Uterus (tissue), 4 donors: ENCODE measurements around the gene ARHGEF4. TPM values are rescaled to one million over a fixed set of nuclear protein-coding genes. Genes with fewer than 3 reads are reported as not detected.

ENCODE experiments used
- DNase-seq, 2 donors: peaks; one replicate each; pipeline ENCODE4 v3.0.0-alpha.2; 2019 to 2020
- H3K27ac ChIP-seq, 2 donors: fragments of 200-600 bp; sonication (generic); 1 replicate in 1 of 2; 2 replicates in 1 of 2; pipeline ENCODE4 v1.5.1; 2016 to 2018
- H3K27me3 ChIP-seq, 2 donors: fragments of 200-600 bp; sonication (generic); one replicate each; pipeline ENCODE4 v1.5.1; 2018 to 2019; ENCODE audit warnings: control low read depth in 1 of 2
- H3K36me3 ChIP-seq, 2 donors: fragments of 200-600 bp; sonication (generic); one replicate each; pipeline ENCODE4 v1.5.1; 2019; ENCODE audit warnings: control low read depth in 1 of 2
- H3K4me1 ChIP-seq, 2 donors: fragments of 200-600 bp; sonication (generic); one replicate each; pipeline ENCODE4 v1.5.1; 2018 to 2019; ENCODE audit warnings: control low read depth in 1 of 2
- H3K4me3 ChIP-seq, 2 donors: fragments of 200-600 bp; sonication (generic); 1 replicate in 1 of 2; 2 replicates in 1 of 2; pipeline ENCODE4 v1.5.1; 2018 to 2019; ENCODE audit warnings: mild to moderate bottlenecking in 1 of 2
- H3K9me3 ChIP-seq, 2 donors: fragments of 200-600 bp; sonication (generic); one replicate each; pipeline ENCODE4 v1.5.1; 2019; ENCODE audit warnings: control low read depth in 1 of 2
- CTCF ChIP-seq, 4 experiments: fragments of 200-600 bp in 2 of 4; fragments of 450-650 bp in 2 of 4; sonication (generic) in 2 of 4; IDR thresholded peaks; one replicate each; pipeline ENCODE4 v1.5.1; 2016 to 2019; ENCODE audit warnings: antibody characterized with exemption in 4 of 4, mild to moderate bottlenecking in 2 of 4, moderate library complexity in 1 of 4
- POLR2A ChIP-seq, 2 donors: fragments of 450-650 bp; IDR thresholded peaks; one replicate each; pipeline ENCODE4 v1.6.1; 2016; ENCODE audit warnings: antibody characterized with exemption in 2 of 2, mild to moderate bottlenecking in 1 of 2, moderate library complexity in 1 of 2
- intact Hi-C: fragments of 100-400 bp; cut with DNase I; formaldehyde crosslinking; loops from one replicate; pipeline ENCODE4 v1.15.1; 2023; ENCODE audit warnings: low total_unique reads
- total RNA-seq, 4 donors: library from RNA; depleted of rRNA in 3 of 4; stranded (reverse); fragments of >200 nt in 3 of 4; gene quantifications; one replicate each; pipeline versions ENCODE4 v1.1.0 to v1.2.4, GENCODE V29; 2014 to 2023
- donor health status: DM: yes; HTN: yes; CAD: no.

Gene ARHGEF4
- total RNA-seq, 4 donors from 2014 or later: 1.8 to 26.2 (median 9.6) TPM

DNA sequence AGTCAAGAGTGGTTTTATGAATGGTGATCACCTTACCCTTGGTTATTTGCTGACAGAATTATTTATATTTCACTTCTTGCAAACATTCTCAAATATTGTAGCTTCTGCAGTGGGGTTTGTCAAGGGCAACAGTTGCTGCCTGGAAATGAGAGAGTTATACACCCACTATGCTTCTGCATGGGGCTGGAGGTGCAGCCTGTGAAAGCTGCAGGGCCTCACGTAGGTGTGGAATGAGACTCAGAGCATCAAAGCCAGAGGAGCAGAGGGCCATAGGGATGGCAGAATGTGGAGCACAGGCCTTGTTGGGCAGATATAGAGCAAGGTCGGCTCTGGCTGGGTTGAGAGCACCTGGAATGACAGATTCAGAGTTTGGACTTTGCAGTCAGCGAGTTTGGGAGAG is 128.2 kb downstream of the ARHGEF4 start:
- no peak overlapping the region for H3K4me3 ChIP-seq
- no peak for TF ChIP-seq POLR2A (IDR thresholded peaks at IDR 0.05)
- no peak for TF ChIP-seq CTCF (IDR thresholded peaks at IDR 0.05)
- H3K36me3 ChIP-seq: no peaks in the 10 kb centered on the region
- H3K9me3 ChIP-seq: no peaks in the 10 kb centered on the region
- no peak overlapping the region for H3K27ac ChIP-seq
- intact Hi-C loops: no loop called here
- peaks cover 0 to 4% of the 10 kb centered on the region in 2 donors for H3K4me1 ChIP-seq
- no peak for DNase-seq
- H3K27me3 ChIP-seq: peaks cover 0 to 11% of the 10 kb centered on the region in 2 donors

DNA sequence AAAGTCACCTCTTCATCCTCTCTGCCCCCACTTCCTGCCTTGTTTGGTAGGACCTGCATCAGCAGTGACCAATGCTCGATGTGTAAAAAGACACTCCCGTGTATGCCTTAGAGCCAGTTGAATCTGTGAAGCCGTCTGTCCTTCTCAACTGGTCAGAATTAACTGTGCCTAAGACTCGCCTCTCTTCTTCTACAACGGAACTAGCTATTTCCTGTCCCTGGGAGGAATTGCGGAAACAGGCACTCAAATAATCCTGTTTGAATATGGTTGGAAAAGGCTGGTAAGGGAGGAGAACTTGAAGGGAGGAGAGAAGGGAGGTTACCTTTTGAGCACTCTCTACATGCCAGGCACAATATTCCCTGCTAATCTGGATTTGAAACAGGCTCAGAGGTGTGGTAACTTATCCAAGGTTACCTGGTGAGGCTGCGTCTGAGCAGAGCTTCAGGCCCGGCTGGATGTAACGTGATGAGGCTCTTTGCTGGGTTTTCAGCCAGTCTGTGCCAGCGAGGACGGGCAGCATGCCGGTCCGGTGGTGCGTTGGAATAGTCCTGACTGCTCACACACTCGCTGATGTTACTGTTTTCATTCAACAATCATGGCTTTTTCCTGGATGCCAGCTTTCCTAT is 129.5 kb downstream of the ARHGEF4 start:
- no peaks in the 10 kb centered on the region for H3K36me3 ChIP-seq
- intact Hi-C loops: no loop called here
- no peak overlapping the region for H3K27ac ChIP-seq
- no peaks in the 10 kb centered on the region for H3K9me3 ChIP-seq
- no peak for TF ChIP-seq CTCF (IDR thresholded peaks at IDR 0.05)
- TF ChIP-seq POLR2A (IDR thresholded peaks at IDR 0.05): no peak
- no peak for DNase-seq
- H3K4me3 ChIP-seq: no peak overlapping the region
- peaks cover 0 to 11% of the 10 kb centered on the region in 2 donors for H3K27me3 ChIP-seq
- H3K4me1 ChIP-seq: peaks cover 0 to 4% of the 10 kb centered on the region in 2 donors

DNA sequence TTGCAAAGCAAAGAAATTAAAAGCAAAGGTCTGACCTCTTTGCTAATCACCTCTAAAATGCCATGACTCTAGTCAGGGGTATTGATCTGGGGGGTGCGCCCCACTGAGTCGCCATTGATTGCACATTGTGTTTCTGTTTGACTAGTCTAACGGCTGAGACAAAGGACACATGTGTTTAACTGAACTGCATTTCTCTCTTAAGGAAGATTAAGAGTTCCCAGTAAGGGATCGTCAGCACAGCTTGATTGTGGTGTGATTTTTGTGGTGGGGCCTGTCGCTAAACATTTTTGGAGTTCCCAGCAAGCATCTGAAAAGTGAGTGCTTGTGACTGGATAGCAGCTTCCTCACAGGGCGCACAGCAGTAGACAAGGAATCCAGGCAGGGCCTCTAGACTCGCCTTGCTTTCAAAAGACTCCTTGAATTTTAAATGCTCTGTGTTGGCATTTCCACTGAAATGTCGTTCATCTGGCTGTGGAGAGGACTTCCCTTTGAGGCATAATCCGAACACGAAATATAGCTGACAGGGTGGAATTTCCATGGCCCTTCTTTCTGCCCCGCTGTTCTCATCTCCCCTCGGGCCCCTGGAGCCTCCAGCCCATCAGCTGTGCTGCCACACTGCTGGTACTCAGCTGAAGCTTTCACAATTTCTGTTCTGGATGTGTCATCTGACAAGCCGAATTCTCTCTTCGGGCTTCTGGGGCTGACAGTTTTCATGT is 130.2 kb downstream of the ARHGEF4 start:
- peaks cover 0 to 4% of the 10 kb centered on the region in 2 donors for H3K4me1 ChIP-seq
- intact Hi-C loops: no loop called here
- no peaks in the 10 kb centered on the region for H3K36me3 ChIP-seq
- DNase-seq: no peak
- no peaks in the 10 kb centered on the region for H3K9me3 ChIP-seq
- H3K27ac ChIP-seq: no peak overlapping the region
- H3K4me3 ChIP-seq: no peak overlapping the region
- TF ChIP-seq CTCF (IDR thresholded peaks at IDR 0.05) (no peak), POLR2A (IDR thresholded peaks at IDR 0.05) (no peak)
- peaks cover 0 to 11% of the 10 kb centered on the region in 2 donors for H3K27me3 ChIP-seq

GRCh38 chr2:130972410-130972809 is 135.7 kb downstream of the ARHGEF4 start:
- H3K4me1 ChIP-seq: no peaks in the 10 kb centered on the region
- no peak overlapping the region for H3K4me3 ChIP-seq
- no peak overlapping the region for H3K27ac ChIP-seq
- no peak for DNase-seq
- no peaks in the 10 kb centered on the region for H3K27me3 ChIP-seq
- no peaks in the 10 kb centered on the region for H3K36me3 ChIP-seq
- no peaks in the 10 kb centered on the region for H3K9me3 ChIP-seq
- intact Hi-C loops: no loop called here
- TF ChIP-seq CTCF (IDR thresholded peaks at IDR 0.05): no peak
- no peak for TF ChIP-seq POLR2A (IDR thresholded peaks at IDR 0.05)

DNA sequence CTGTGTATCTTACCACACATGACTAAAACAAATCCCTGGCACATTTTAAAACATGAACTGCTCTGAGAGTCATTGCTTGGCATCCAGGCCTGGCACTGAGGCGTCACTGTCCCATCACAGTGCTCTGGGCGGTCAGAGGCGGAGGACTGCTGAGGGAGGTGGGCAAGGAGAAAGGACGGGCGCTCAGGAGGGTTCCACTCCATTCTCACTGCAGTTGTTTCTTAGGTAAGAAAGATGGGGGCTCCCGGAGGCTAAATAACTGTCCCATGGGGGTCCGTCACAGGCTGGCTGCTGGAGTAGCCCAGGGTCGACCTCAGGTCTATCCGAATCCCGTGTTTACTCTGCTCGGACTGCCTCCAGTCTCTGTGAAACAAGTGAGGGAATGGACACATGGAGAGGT is 139.0 kb downstream of the ARHGEF4 start:
- no peak for DNase-seq

More for the DNA sequence above, 139.0 kb downstream of the ARHGEF4 start:
- Histone ChIP-seq H3K27ac (no peak overlapping the region), H3K9me3 (no peaks in the 10 kb centered on the region), H3K4me3 (no peak overlapping the region), H3K4me1 (no peaks in the 10 kb centered on the region), H3K36me3 (no peaks in the 10 kb centered on the region), H3K27me3 (no peaks in the 10 kb centered on the region)
- TF ChIP-seq POLR2A (IDR thresholded peaks at IDR 0.05): no peak
- TF ChIP-seq CTCF (IDR thresholded peaks at IDR 0.05): no peak
- intact Hi-C loops: no loop called here
